COLO668 (cell line): ENCODE results near the gene ZFYVE28.
"Not testable (repeated sequence)": the region's sequence is repeated elsewhere in the genome, so short reads cannot be mapped to it uniquely, and the experiment has no call there.

Experiments
- DNase-seq: peaks from one replicate; lab custom pipeline; 2025; ENCODE audit not compliant: unreplicated experiment; lab: John Stamatoyannopoulos, UW

ZFYVE28 gene

GRCh38 chr4:2275546-2276251 is 142.7 kb downstream of the ZFYVE28 start:
- DNase-seq, result no peak

DNA sequence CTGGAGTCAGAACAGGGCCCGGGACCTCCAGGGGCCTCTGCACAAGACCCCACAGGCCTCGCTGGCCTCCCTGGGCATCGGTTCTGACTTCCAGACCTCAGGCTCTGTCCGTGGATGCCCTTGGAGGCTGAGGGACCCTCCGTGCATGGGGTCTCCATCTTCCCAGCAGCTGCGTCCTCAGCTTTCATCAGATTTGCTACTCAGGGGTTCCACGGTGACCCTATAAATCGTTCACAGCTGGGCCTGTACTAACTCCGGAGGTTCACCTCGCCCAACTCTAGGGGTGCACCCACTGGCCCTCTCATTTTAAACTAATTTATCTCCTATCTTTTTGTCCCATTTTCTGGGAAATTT is 143.4 kb downstream of the ZFYVE28 start:
- DNase-seq, result not testable (repeated sequence)

DNA sequence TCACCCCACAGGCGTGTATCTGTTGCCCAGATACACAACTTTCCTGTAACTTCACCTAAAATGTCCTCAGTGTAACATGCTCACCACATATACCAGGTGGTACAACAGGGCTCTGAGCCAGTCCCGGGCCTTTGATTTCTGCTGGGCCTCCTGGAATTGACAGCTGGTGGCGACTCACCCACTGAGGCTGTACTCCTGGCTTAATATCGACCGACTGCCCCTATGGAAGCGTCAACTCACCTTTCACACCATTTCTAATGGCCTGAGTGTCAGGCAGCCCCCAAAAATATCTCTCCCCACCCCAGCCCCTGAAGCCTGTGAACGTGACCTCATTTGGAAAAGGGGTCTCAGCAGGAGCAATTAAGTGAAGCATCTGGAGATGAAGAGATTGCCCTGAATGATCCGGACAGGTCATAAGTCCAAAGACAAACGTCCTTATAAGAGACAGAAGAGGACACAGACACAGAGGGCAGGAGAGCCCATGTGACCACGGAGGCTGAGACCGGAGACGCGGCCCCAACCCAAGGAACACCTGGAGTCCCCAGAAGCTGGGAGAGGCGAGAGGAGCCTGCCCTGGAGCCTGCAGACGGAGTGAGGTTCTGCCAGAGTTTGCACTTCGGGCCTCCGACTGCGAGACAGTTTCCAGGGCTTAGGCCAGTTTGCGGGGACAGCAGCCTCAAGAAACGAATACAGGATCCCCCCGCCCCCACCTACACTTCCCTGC is 144.0 kb downstream of the ZFYVE28 start:
- DNase-seq, result no peak

DNA sequence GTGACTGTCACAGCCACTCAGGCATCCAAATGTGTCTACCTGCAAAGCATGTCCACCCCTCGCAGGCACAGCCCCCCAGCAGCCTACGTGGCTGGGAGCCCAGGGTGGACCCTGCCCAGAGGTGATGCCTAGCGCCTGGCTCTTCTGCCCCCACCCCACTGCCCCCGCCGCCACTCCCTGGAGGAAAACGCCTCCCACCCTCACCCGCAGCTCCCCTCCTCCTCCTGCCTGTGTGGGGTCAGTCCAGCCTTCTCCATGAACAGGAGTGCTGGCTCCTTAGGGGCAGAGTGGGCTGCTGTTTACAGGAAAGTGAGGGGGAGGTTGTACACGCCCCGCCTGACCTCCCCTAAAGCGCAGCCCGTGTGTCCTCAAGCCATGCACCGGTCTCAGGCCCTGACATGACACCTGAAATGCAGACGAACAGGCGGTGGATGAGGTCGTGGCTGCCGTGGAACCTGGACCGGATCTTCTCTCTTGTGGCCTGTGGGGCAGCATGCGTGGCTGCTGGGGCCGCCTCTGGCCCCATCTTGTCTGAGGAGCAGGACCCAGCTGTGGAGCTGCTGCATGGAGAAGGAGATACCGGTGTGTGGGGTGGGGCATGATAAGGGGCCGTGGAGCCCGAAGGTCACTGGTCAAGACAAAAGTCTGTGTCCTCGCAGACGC is 144.7 kb downstream of the ZFYVE28 start:
- DNase-seq, result no peak

DNA sequence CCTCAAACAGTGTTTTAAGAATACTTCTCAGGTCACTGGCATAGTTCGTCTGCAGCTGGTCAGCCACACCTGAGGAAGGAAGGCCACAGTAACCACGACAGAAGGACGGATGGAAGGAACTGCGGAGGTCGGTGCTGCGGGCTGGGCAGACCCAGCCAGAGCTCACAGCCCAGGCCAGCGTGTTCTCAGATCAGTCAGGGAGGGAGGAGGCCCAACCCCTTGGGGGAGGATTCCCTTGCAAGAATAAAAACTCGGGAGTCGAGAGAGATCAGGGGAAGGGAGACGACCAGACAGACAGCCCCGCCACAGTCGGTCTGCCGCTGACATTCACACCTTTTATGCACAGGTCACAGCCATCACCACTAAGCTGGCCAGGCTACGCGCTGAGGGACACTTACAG is 145.2 kb downstream of the ZFYVE28 start:
- DNase-seq, result no peak

DNA sequence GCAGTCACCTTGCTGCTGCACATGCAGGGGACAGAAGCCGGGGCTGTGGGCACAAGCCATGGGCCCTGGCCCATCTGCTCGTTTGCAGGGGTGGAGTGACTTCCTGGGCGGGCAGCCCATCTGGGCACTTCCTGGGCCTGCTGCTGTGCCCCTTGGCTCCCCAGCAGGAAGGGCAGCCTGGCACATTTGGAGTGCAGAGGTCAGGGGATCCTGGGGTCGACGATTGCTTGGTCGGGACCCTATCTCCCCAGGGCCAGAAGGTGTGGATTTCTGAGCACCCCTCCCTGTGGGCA is 145.7 kb downstream of the ZFYVE28 start:
- no peak for DNase-seq

DNA sequence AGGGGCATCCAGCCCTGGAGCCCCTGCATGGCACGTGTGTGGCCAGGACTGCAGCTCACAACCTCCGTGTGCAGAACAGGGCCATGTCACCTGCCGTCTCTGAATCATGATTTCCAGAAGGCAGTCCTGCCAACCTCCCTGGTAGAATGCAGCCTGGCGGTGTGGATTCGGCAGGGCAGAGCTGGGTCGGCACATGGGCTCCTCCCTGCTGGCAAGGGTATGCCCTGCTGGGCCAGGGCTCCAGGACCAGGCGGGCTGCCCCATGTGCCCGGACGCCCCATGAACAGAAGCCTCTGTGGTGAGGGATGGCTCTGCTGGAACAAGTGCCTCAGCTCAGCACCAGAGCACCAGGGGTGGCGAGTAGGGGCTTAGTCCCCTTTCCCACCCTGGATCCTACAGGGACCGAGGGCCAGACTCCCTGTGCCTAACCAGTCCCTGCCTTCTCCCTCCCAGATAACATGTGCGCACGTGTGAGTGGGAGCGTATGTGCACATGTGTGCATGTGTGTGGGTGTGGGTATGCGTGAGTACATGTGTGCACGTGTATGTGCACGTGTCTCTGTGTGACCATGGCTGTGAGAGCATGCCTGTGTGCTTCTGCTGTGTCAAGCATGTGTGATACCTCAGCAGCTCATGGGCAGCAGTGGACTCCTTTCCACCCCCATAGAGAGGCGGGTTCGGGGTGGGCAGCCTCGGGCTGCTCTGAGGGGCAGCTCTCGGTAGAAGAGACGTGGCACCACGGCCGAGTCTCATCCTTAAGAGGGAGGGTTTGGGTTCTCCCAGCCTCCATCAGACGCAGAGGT is 146.2 kb downstream of the ZFYVE28 start:
- no peak for DNase-seq

DNA sequence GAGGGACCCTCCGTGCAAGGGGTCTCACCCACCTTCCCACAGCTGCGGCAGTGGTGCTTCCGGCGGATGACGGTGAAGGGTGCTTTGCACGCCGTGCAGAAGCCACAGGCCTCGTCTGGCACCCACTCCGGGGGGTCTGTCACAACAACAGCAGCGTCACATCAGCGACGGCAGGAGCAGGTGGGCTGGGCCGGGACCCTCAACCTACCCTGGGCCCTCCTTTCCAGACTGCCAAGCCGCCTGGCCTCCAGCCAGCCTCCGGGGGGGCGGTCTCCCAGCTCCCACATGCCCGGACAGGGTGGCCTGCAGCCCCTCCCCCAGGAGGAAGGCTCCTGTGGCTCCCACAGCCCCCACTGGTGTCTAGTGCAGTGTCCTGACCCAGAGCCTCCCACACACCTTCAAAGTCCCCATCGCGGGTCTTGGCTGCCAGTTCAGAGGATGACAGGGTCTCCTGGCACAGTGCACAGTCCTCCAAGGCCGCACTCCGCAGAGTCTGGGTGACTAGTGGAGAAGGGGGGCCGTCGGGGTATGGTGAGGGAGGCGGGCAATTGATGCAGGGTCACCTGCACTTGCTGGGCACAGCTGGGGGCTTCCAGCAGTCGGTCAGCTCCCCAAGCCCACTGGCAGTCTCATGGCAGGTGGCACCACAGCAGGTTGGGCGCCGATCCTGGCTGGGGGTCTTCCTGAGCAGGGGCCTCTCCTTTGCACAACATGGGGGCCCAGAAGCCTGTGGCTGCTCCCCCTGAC is 147.0 kb downstream of the ZFYVE28 start:
- no peak for DNase-seq

GRCh38 chr4:2270341-2271165 is 147.9 kb downstream of the ZFYVE28 start:
- DNase-seq, result no peak

GRCh38 chr4:2269618-2270163 is 148.8 kb downstream of the ZFYVE28 start:
- DNase-seq, result no peak

GRCh38 chr4:2269206-2269531 is 149.3 kb downstream of the ZFYVE28 start:
- DNase-seq, result no peak

DNA sequence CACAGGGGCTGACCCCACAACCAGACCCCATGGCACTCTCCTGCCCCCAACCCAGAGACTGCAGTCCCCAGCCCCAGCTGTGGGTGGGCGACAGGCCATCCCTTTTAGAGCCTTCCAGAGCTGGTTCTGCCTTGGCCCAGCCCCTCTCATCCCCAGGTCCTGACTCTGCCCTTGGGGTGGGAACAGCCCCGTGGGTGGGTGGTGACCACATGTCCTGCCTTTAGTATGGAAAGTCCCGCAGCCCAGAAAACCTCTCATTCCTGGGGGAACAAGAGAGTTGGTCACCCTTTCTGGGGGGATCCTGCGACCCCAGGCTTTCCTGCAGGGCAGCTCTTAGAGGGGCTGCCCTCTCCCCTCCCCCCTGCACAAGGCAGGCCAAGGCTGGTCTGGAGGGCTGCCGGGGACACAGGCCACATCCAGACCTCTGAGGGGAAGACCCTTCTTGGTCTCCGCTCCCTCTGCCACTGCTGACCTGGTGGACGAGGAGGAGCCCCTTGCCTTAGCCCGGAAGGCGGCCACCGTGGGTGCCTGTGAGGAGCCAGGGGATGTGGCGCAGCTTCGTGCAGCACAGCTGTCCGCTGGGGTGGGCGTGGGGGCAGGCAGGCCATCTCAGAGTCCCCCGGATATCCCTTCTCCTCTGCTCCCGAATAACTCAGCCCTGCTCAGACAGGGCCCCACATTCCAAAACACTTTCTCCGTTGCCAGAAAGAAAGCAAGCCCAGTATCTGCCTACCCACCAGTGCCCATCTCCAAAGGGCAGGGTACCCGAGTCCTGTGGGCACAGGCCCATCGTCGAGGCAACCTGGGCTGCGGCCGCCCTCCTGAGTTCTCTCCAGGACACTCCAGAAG is 149.9 kb downstream of the ZFYVE28 start:
- DNase-seq, result no peak

- DNase-seq, result no peak
Observed at GRCh38 chr4:2267841-2268240, 150.6 kb downstream of the ZFYVE28 start.

DNA sequence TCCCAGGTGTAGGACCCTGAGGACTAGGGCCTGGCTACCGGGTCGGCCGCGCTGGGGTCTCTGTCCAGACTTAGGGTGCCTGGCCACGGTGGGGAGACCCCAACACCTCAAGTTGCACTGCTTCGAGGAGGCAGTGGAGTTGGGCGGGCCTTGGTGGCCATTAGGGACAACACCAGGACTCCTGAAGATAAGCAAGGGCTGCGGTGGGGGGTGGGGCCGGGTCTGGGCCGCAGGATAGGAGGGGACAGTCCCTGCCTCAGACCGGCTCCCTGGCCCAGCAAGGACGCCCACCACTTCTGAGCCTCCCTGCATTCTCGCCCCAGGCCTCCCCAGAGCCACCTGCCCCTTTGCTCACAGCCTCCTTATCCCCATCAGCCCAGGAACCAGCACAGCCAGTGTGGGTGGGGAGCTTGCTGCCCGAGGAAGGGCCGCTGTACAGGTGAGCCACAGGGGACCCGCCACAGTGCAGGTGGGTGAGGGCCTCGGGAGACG is 151.1 kb downstream of the ZFYVE28 start:
- DNase-seq, result no peak

- DNase-seq, result no peak
Observed at GRCh38 chr4:2266821-2267220, 151.6 kb downstream of the ZFYVE28 start.

- no peak for DNase-seq
Observed at GRCh38 chr4:2266181-2266580, 152.3 kb downstream of the ZFYVE28 start.

DNA sequence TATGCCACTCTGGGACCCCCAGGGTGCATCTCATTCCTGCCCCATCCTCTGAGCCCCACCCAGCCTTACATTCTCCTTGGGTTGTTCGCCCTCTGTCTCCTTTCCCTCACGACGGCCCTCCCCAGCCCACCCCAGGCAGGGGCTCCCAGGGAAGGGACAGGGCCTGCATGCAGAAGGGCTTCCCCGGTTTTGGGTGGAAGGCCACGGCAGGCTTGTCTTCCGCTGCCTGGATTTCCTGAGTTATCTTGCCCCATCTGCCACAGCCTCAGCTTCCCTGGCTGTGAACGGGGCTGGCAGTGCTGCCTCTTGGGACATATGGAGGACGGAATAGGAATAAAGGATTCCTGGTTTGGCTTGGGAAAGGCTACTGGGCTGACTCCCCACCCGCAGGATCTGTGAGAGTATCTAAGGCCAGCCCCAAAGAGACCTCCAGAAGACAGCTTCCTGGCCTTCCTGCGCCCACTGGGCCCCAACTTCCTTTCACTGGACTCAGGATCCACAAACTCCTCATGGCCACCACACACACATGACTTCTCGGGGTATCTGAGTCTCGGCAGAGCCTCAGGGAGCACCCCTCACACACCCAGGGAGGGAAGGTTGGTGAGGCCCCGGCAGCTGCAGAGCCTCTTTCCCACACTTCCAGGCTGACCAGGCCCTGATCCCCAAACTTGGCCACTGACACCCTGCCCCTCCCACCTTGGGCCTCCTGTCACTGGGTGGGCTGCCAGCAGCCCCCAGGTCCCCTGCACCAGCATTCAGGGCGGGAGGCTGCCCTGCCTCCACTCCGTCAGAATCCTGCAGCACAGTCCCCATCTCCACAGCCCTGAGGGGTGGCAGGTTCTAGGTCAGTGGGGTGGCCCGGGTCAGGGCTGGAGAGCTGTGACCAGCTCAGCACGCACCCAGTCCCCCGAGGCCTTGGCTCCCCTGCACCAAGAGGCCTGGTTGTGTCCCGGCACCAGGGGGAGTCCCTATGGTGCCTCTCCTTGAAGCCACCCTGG is 153.0 kb downstream of the ZFYVE28 start:
- DNase-seq, result no peak
